H1 (cell line): ENCODE measurements around the gene DET1. TPM values are rescaled to one million over a fixed set of nuclear protein-coding genes. Genes with fewer than 3 reads are reported as not detected.

Experiments
- CTCF ChIA-PET: fragments of 300-600 bp; sonication (Branson Sonifier 250); formaldehyde crosslinking; loops from one replicate; lab custom pipeline; 2021; ENCODE audit not compliant: partially characterized antibody; lab: Charles Lee
- POLR2A ChIA-PET: fragments of 300-600 bp; sonication (Branson Sonifier 250); formaldehyde crosslinking; loops from one replicate; lab custom pipeline; 2021; ENCODE audit warnings: inconsistent platforms; ENCODE audit not compliant: partially characterized antibody; lab: Charles Lee
- DNase-seq, 2 experiments: peaks; one replicate each; pipeline versions ENCODE4 v3.0.0 to v3.0.0-alpha.2; 2010 to 2022; ENCODE audit warnings: low spot score in 2 of 2, low read depth in 1 of 2, mixed read lengths in 1 of 2
- FAIRE-seq: peaks from 2 replicates; lab custom pipeline; 2011; peaks lifted over from hg19 to GRCh38; lab: Jason Lieb, UNC
- H2AFZ ChIP-seq: 2 replicates; pipeline ENCODE4 v1.8.1; 2012; ENCODE audit warnings: low read length, inconsistent platforms
- H2AK5ac ChIP-seq: 2 replicates; pipeline ENCODE4 v1.6.1; 2013; ENCODE audit warnings: low read depth, low read length
- H2BK120ac ChIP-seq: replicated peaks from 2 replicates; pipeline ENCODE3; 2013; ENCODE audit warnings: low read depth, low read length, inconsistent platforms
- H2BK12ac ChIP-seq: 2 replicates; pipeline ENCODE4 v1.6.1; 2013; ENCODE audit warnings: low read depth, low read length
- H2BK15ac ChIP-seq: 2 replicates; pipeline ENCODE4 v1.6.1; 2013; ENCODE audit warnings: low read length
- H2BK20ac ChIP-seq: 2 replicates; pipeline ENCODE4 v1.6.1; 2013; ENCODE audit warnings: low read length
- H2BK5ac ChIP-seq: 2 replicates; pipeline ENCODE4 v1.6.1; 2013; ENCODE audit warnings: low read depth, low read length
- H3K14ac ChIP-seq: 2 replicates; pipeline ENCODE4 v1.6.1; 2013; ENCODE audit warnings: inconsistent platforms; ENCODE audit not compliant: insufficient read length
- H3K18ac ChIP-seq: 2 replicates; pipeline ENCODE4 v1.6.1; 2013; ENCODE audit warnings: low read length; ENCODE audit errors: extremely low read depth
- H3K23ac ChIP-seq: 2 replicates; pipeline ENCODE4 v1.6.1; 2013; ENCODE audit warnings: inconsistent platforms; ENCODE audit not compliant: insufficient read length
- H3K23me2 ChIP-seq: 2 replicates; pipeline ENCODE4 v1.6.1; 2013; ENCODE audit warnings: low read depth, low read length
- H3K27ac ChIP-seq: 2 replicates; pipeline ENCODE4 v1.6.1; 2011; ENCODE audit warnings: low read depth, low read length, inconsistent platforms
- H3K27me3 ChIP-seq, 4 experiments: replicated peaks in 1 of 4; 1 replicate in 1 of 4; 2 replicates in 3 of 4; pipeline versions ENCODE4 v1.6.1 to v1.8.1; 2011 to 2013; ENCODE audit warnings: low read length in 3 of 4, mild to moderate bottlenecking in 3 of 4, inconsistent platforms in 2 of 4, mixed read lengths in 2 of 4, moderate library complexity in 1 of 4; ENCODE audit not compliant: control insufficient read depth in 3 of 4, insufficient read depth in 3 of 4; ENCODE audit errors: extremely low read depth in 1 of 4
- H3K36me3 ChIP-seq, 4 experiments: 2 replicates each; pipeline versions ENCODE4 v1.6.1 to v1.8.1; 2011 to 2013; ENCODE audit warnings: mild to moderate bottlenecking in 4 of 4, low read length in 3 of 4, moderate library complexity in 2 of 4, control low read depth in 1 of 4, inconsistent platforms in 1 of 4; ENCODE audit not compliant: insufficient read depth in 4 of 4, control insufficient read depth in 2 of 4
- H3K4ac ChIP-seq: replicated peaks from 2 replicates; pipeline ENCODE3; 2013; ENCODE audit warnings: low read length, low read depth, mixed read lengths, inconsistent platforms; ENCODE audit not compliant: insufficient read length
- H3K4me1 ChIP-seq, 4 experiments: replicated peaks in 1 of 4; 1 replicate in 1 of 4; 2 replicates in 3 of 4; pipeline versions ENCODE4 v1.6.1 to v1.8.1; 2011 to 2013; ENCODE audit warnings: low read length in 3 of 4, inconsistent platforms in 2 of 4, mixed read lengths in 1 of 4; ENCODE audit not compliant: insufficient read depth in 4 of 4, control insufficient read depth in 3 of 4
- H3K4me2 ChIP-seq, 2 experiments: 2 replicates each; pipeline versions ENCODE4 v1.6.1 to v1.8.1; 2011 to 2013; ENCODE audit warnings: low read depth in 2 of 2, low read length in 2 of 2, control low read depth in 1 of 2, inconsistent platforms in 1 of 2, mild to moderate bottlenecking in 1 of 2; ENCODE audit not compliant: insufficient read depth in 1 of 2
- H3K4me3 ChIP-seq, 4 experiments: fragments of 200-600, 300-600 bp in 1 of 4; sonication (generic), shearing (Covaris generic), sonication (Bioruptor Twin) in 1 of 4; 2 replicates each; pipeline versions ENCODE4 v1.5.1 to v1.8.1; 2011 to 2016; ENCODE audit warnings: low read length in 4 of 4, low read depth in 3 of 4, control low read depth in 2 of 4, inconsistent platforms in 2 of 4, mild to moderate bottlenecking in 2 of 4, mixed read lengths in 1 of 4, moderate library complexity in 1 of 4; ENCODE audit not compliant: insufficient read depth in 2 of 4; ENCODE audit errors: extremely low read depth in 1 of 4
- H3K56ac ChIP-seq: replicated peaks from 2 replicates; pipeline ENCODE3; 2013; ENCODE audit warnings: low read depth, mild to moderate bottlenecking, mixed read lengths, low read length, inconsistent platforms; ENCODE audit not compliant: insufficient read length
- H3K79me1 ChIP-seq: 2 replicates; pipeline ENCODE4 v1.6.1; 2013; ENCODE audit warnings: low read depth, low read length, control low read depth
- H3K79me2 ChIP-seq, 2 experiments: 2 replicates each; pipeline versions ENCODE4 v1.6.1 to v1.8.1; 2012 to 2013; ENCODE audit warnings: low read length in 2 of 2, mild to moderate bottlenecking in 2 of 2, inconsistent platforms in 1 of 2; ENCODE audit not compliant: insufficient read depth in 2 of 2, control insufficient read depth in 1 of 2
- H3K9ac ChIP-seq, 4 experiments: replicated peaks in 1 of 4; 1 replicate in 1 of 4; 2 replicates in 3 of 4; pipeline versions ENCODE4 v1.6.1 to v1.8.1; 2011 to 2013; ENCODE audit warnings: low read depth in 3 of 4, low read length in 3 of 4, control low read depth in 2 of 4, mild to moderate bottlenecking in 2 of 4, moderate library complexity in 2 of 4, inconsistent platforms in 1 of 4; ENCODE audit errors: extremely low read depth in 1 of 4
- H3K9me3 ChIP-seq, 2 experiments: 2 replicates each; pipeline versions ENCODE4 v1.6.1 to v1.8.1; 2012 to 2013; ENCODE audit warnings: mild to moderate bottlenecking in 2 of 2, moderate library complexity in 2 of 2, control low read depth in 1 of 2, inconsistent platforms in 1 of 2, low read depth in 1 of 2, low read length in 1 of 2, mixed read lengths in 1 of 2; ENCODE audit not compliant: insufficient read depth in 2 of 2
- H4K20me1 ChIP-seq, 2 experiments: replicated peaks in 1 of 2; 2 replicates each; pipeline versions ENCODE3 to v1.8.1; 2011 to 2013; ENCODE audit warnings: inconsistent platforms in 2 of 2, low read length in 2 of 2, mild to moderate bottlenecking in 1 of 2; ENCODE audit not compliant: insufficient read depth in 2 of 2, control insufficient read depth in 1 of 2
- H4K5ac ChIP-seq: 2 replicates; pipeline ENCODE4 v1.6.1; 2013; ENCODE audit warnings: low read length, low read depth, mixed read lengths, inconsistent platforms; ENCODE audit not compliant: insufficient read length
- H4K8ac ChIP-seq: 2 replicates; pipeline ENCODE4 v1.8.0; 2013; ENCODE audit warnings: mild to moderate bottlenecking, moderate library complexity, low read length, inconsistent platforms; ENCODE audit not compliant: insufficient read depth; ENCODE audit errors: extremely low read depth
- H4K91ac ChIP-seq: replicated peaks from 2 replicates; pipeline ENCODE3; 2013; ENCODE audit warnings: low read length, mixed read lengths, inconsistent platforms; ENCODE audit not compliant: insufficient read length
- CHD2 ChIP-seq: IDR thresholded peaks from 2 replicates; pipeline ENCODE4 v1.6.1; 2012; ENCODE audit warnings: low read length, improper control_type of control experiment
- CREB1 ChIP-seq: IDR thresholded peaks from 2 replicates; pipeline ENCODE4 v1.6.1; 2012; ENCODE audit warnings: inconsistent platforms
- EGR1 ChIP-seq: IDR thresholded peaks from 2 replicates; pipeline ENCODE4 v1.6.1; 2011; ENCODE audit warnings: low read depth, low read length, borderline replicate concordance
- KDM4A ChIP-seq: IDR thresholded peaks from one replicate; pipeline ENCODE4 v1.7.1; 2012; ENCODE audit warnings: low read depth, mild to moderate bottlenecking, moderate library complexity, low read length, inconsistent platforms; ENCODE audit not compliant: severe bottlenecking
- NANOG ChIP-seq: IDR thresholded peaks from 2 replicates; pipeline ENCODE4 v1.6.1; 2011; ENCODE audit warnings: low read length, low read depth, mild to moderate bottlenecking, inconsistent platforms; ENCODE audit not compliant: insufficient read depth, poor library complexity, severe bottlenecking
- PHF8 ChIP-seq: fragments of 200-600 bp; sonication (generic); conservative IDR thresholded peaks from 2 replicates; pipeline ENCODE4 v1.7.1; 2012; ENCODE audit warnings: low read depth, mild to moderate bottlenecking, inconsistent platforms, low read length, moderate library complexity
- SIN3A ChIP-seq, 2 experiments: IDR thresholded peaks in 1 of 2; conservative IDR thresholded peaks in 1 of 2; 2 replicates each; pipeline ENCODE4 v1.6.1; 2011 to 2012; ENCODE audit warnings: low read length in 2 of 2, improper control_type of control experiment in 1 of 2, low read depth in 1 of 2, mild to moderate bottlenecking in 1 of 2
- TAF1 ChIP-seq: IDR thresholded peaks from 2 replicates; pipeline ENCODE4 v1.6.1; 2011; ENCODE audit warnings: mild to moderate bottlenecking, low read depth, low read length
- TCF12 ChIP-seq: IDR thresholded peaks from 2 replicates; pipeline ENCODE4 v1.6.1; 2011; ENCODE audit warnings: low read depth, mild to moderate bottlenecking, low read length
- WGBS, 2 experiments: shearing (Covaris generic) in 1 of 2; methylation state at CpG; one replicate each; pipeline versions ENCODE4 v1.1.6 to v1.1.7; 2013 to 2015; ENCODE audit warnings: low lambda C conversion rate in 2 of 2, mixed read lengths in 2 of 2, inconsistent platforms in 1 of 2, low coverage in 1 of 2, missing lambda C conversion rate in 1 of 2; ENCODE audit not compliant: insufficient replicate concordance in 2 of 2, insufficient coverage in 1 of 2, insufficient read length in 1 of 2; ENCODE audit errors: extremely low coverage in 1 of 2, missing lambda C conversion rate in 1 of 2; 5-methylcytosine and 5-hydroxymethylcytosine counted together
- polyA plus RNA-seq, 7 experiments: library from polyadenylated mRNA; depleted of rRNA in 3 of 7; stranded (reverse) in 5 of 7; unstranded in 2 of 7; fragments of >200 nt in 5 of 7; fragments of 200-250 nt in 2 of 7; gene quantifications; 1 replicate in 5 of 7; 2 replicates in 1 of 7; 4 replicates in 1 of 7; pipeline versions ENCODE4 v1.2.1 to v1.2.3, GENCODE V29; 2011 to 2013; ENCODE audit warnings: missing spikeins in 2 of 7, mixed read lengths in 2 of 7
- total RNA-seq: library from RNA; stranded (reverse); fragmentation: NEBNext Ultra II Directional; extraction: Animal tissue kit (Norgen Biotek cat#: 25700); gene quantifications from 2 replicates; pipeline ENCODE4 v1.2.1, GENCODE V29; 2021
- TF ChIP-seq, protein P1 (sequence below): IDR thresholded peaks from 2 replicates; pipeline ENCODE4 v1.6.1; 2012; ENCODE audit warnings: inconsistent platforms
- TF ChIP-seq, protein P2 (sequence below): IDR thresholded peaks from 2 replicates; pipeline ENCODE4 v1.6.1; 2011; ENCODE audit warnings: low read depth, mild to moderate bottlenecking, low read length; ENCODE audit not compliant: insufficient read depth

Gene DET1
- total and polyA plus RNA-seq, 2 of the 8 experiments (the other 6 are each of a cell fraction or from before 2014, with no cell fraction given), result 5.4 to 8.5 TPM

DNA sequence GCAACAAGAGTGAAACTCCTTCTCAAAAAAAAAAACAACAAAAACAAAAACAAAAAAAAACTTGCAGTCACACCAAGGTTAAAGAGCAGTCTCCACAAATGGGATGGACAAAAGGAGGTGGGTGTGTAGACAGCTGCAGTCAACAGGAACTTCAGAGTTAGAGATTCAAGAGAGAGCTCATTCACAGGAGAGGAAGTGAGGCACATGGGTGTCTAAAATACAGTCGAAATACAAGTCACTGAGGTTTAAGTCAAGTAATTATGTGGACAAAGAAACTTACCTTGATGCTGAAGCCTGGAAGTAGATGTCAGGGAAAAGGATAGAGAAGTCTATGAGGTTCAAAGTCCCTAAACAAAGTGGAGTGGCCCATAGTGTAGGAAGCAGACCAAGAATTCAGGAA lies 64.2 kb downstream of the DET1 start:
- Histone ChIP-seq H3K14ac (no peak overlapping the region), H2BK15ac (no peak overlapping the region), H3K4me2 (no peak overlapping the region), H3K9ac (no peak overlapping the region), H3K4ac (no peak overlapping the region), H3K18ac (no peak overlapping the region), H4K20me1 (no peaks in the 10 kb centered on the region), H2AFZ (no peak overlapping the region), H3K4me3 (no peak overlapping the region), H3K27ac (no peak overlapping the region), H4K8ac (no peak overlapping the region), H2BK120ac (no peak overlapping the region), H3K23ac (no peak overlapping the region), H4K91ac (no peak overlapping the region), H3K27me3 (no peaks in the 10 kb centered on the region; a peak in 2 of 7 replicates), H2BK12ac (no peak overlapping the region), H2BK5ac (no peak overlapping the region), H2AK5ac (no peak overlapping the region), H4K5ac (no peak overlapping the region), H3K4me1 (peaks cover 2 to 12% (median 8%) of the 10 kb centered on the region in 4 experiments), H3K56ac (no peak overlapping the region), H3K79me1 (no peaks in the 10 kb centered on the region; the same call in 1 of the 2 replicates), H3K36me3 (peaks cover 2 to 11% (median 6%) of the 10 kb centered on the region in 4 experiments; a peak in 4 of 8 replicates), H3K23me2 (no peaks in the 10 kb centered on the region), H2BK20ac (no peak overlapping the region)
- CTCF ChIA-PET, result interaction anchor here (0.6 to 1.6 kb wide), 7 partner anchors 123 to 1835 kb away, joined by 3 to 4 read pairs (median 3); no protein-coding TSS in a partner anchor
- POLR2A ChIA-PET, result interaction anchor here (0.9 to 1.7 kb wide), 2 partner anchors 11 to 125 kb away, joined by 3 read pairs; no protein-coding TSS in a partner anchor
- DNase-seq (no peak), FAIRE-seq (no peak)
- WGBS, 2 experiments, result 90% methylated on average over 1 of the region's 1 CpG; no CpG with 5 or more reads in 1 of the 2 experiments
- TF ChIP-seq CREB1, result no peak
- no peak for TF ChIP-seq PHF8
- no peak for TF ChIP-seq KDM4A
- TF ChIP-seq, protein P1, sequence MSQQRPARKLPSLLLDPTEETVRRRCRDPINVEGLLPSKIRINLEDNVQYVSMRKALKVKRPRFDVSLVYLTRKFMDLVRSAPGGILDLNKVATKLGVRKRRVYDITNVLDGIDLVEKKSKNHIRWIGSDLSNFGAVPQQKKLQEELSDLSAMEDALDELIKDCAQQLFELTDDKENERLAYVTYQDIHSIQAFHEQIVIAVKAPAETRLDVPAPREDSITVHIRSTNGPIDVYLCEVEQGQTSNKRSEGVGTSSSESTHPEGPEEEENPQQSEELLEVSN, result no peak
- TF ChIP-seq, protein P2, sequence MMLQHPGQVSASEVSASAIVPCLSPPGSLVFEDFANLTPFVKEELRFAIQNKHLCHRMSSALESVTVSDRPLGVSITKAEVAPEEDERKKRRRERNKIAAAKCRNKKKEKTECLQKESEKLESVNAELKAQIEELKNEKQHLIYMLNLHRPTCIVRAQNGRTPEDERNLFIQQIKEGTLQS, result no peak
- TF ChIP-seq NANOG, result no peak
- TF ChIP-seq TAF1, result no peak
- no peak for TF ChIP-seq EGR1
- no peak for TF ChIP-seq CHD2
- no peak for TF ChIP-seq TCF12
- no peak for TF ChIP-seq SIN3A (conservative IDR thresholded peaks at IDR 0.05 in 1 of 2, IDR thresholded peaks at IDR 0.05 in 1 of 2; ENCODE audit: low read depth in 1 of 2, low read length in 2 of 2)
- TF ChIP-seq, all 59 proteins: peak for 0
- H3K79me2 ChIP-seq, result no peaks in the 10 kb centered on the region
- no peaks in the 10 kb centered on the region for H3K9me3 ChIP-seq
